Measurements from ENCODE around the gene SLC38A9. TPM values are rescaled to one million over a fixed set of nuclear protein-coding genes. Genes with fewer than 3 reads are reported as not detected.

SLC38A9 gene
- total RNA-seq, 2 donors from 2014 or later, result 14.8 to 20.8 TPM

DNA sequence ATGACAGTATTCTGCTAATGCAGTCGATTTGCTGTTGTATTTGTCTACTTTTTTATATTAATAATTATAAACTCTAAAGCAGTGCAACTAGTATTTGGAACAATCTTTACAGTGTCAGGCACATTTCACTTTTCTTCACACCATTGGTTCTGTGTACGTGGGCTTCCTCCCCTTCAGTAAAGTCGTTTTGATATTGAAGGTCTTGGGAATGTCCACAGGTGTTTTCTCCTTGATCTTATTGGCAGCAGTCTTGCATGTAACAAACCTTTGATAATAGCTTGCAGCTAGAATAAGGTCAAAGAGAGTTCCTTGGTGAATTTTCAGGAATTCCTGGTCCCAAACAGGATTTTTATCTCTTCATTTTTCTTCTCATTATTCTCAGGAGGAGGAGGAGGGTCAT is 37.9 kb upstream of the SLC38A9 start:
- Histone ChIP-seq H3K9me3 (no peaks in the 10 kb centered on the region), H3K36me3 (no peaks in the 10 kb centered on the region), H3K4me1 (replicated peaks) (no peaks in the 10 kb centered on the region), H3K27me3 (replicated peaks; ENCODE audit: insufficient read depth) (no peaks in the 10 kb centered on the region), H3K27ac (no peak overlapping the region), H3K4me3 (no peak overlapping the region)
- DNase-seq (ENCODE audit: low spot score), result no peak
- intact Hi-C loops (cut with DNase I), result no loop called here
- TF ChIP-seq POLR2AphosphoS5 (IDR thresholded peaks at IDR 0.05) (no peak), POLR2A (IDR thresholded peaks at IDR 0.05) (no peak)
- TF ChIP-seq, protein P1, sequence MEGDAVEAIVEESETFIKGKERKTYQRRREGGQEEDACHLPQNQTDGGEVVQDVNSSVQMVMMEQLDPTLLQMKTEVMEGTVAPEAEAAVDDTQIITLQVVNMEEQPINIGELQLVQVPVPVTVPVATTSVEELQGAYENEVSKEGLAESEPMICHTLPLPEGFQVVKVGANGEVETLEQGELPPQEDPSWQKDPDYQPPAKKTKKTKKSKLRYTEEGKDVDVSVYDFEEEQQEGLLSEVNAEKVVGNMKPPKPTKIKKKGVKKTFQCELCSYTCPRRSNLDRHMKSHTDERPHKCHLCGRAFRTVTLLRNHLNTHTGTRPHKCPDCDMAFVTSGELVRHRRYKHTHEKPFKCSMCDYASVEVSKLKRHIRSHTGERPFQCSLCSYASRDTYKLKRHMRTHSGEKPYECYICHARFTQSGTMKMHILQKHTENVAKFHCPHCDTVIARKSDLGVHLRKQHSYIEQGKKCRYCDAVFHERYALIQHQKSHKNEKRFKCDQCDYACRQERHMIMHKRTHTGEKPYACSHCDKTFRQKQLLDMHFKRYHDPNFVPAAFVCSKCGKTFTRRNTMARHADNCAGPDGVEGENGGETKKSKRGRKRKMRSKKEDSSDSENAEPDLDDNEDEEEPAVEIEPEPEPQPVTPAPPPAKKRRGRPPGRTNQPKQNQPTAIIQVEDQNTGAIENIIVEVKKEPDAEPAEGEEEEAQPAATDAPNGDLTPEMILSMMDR (IDR thresholded peaks at IDR 0.05), result no peak
- 48% methylated on average over 3 of the region's 3 CpGs for WGBS

DNA sequence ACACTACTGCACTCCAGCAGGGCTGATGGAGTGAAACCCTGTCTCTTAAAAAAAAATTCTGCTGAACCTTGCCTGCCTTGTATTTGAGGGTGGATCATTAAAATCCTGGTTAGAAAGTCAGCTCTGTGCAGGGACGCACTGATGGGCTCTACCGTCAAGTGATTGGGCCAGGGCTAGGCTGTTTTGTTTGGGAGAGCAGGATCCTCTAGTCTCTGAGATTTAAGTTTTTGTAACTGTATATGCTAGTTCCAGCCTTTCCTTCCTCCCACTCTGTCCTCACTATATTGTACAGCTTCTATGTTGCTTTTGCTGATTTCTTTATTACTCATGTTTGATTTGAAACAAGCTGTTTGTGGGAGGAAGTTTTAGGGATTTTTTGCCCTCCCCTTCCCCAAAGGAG is 37.3 kb upstream of the SLC38A9 start:
- no peak for DNase-seq (ENCODE audit: low spot score)
- H3K27me3 ChIP-seq (replicated peaks; ENCODE audit: insufficient read depth), result no peaks in the 10 kb centered on the region
- no peaks in the 10 kb centered on the region for H3K9me3 ChIP-seq
- H3K36me3 ChIP-seq, result no peaks in the 10 kb centered on the region
- H3K27ac ChIP-seq, result no peak overlapping the region
- no peak overlapping the region for H3K4me3 ChIP-seq
- no peaks in the 10 kb centered on the region for H3K4me1 ChIP-seq (replicated peaks)
- 65% methylated on average over 2 of the region's 2 CpGs for WGBS
- intact Hi-C loops (cut with DNase I), result no loop called here
- TF ChIP-seq, protein P1 (IDR thresholded peaks at IDR 0.05), result no peak
- TF ChIP-seq POLR2AphosphoS5 (IDR thresholded peaks at IDR 0.05) (no peak), POLR2A (IDR thresholded peaks at IDR 0.05) (no peak)

DNA sequence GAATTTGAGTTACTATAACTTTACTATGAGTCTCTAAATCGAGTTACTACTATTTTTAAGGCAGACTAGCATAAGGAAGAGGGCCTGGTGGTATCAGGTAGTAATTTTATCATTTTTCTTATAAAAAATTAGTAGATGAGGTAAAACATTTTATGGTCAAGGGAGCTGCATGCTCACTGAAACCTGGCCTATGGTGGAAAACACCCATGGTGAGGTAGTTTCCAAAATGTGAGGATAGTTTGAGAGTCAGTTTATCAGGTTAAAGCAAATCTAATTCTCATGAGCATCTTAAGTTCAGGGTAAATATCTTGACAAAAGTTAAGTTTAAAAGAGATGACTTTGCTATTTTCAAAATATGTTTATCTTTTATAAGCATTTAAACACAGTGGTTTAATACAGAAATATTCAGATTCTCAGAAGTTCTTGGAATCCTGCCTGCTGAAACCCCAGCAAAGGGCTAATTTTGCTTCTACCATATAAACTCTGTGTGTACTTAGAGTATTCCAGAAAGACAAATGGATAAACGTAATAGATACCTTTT is 35.7 kb upstream of the SLC38A9 start:
- H3K4me3 ChIP-seq, result no peak overlapping the region
- no peaks in the 10 kb centered on the region for H3K9me3 ChIP-seq
- WGBS, result 66% methylated on average over 2 of the region's 2 CpGs
- TF ChIP-seq POLR2AphosphoS5 (IDR thresholded peaks at IDR 0.05), result no peak
- TF ChIP-seq POLR2A (IDR thresholded peaks at IDR 0.05), result no peak
- TF ChIP-seq, protein P1 (IDR thresholded peaks at IDR 0.05), result no peak
- H3K27ac ChIP-seq, result no peak overlapping the region
- no peaks in the 10 kb centered on the region for H3K4me1 ChIP-seq (replicated peaks)
- no peak for DNase-seq (ENCODE audit: low spot score)
- H3K36me3 ChIP-seq, result no peaks in the 10 kb centered on the region
- intact Hi-C loops (cut with DNase I), result no loop called here
- H3K27me3 ChIP-seq (replicated peaks; ENCODE audit: insufficient read depth), result no peaks in the 10 kb centered on the region

DNA sequence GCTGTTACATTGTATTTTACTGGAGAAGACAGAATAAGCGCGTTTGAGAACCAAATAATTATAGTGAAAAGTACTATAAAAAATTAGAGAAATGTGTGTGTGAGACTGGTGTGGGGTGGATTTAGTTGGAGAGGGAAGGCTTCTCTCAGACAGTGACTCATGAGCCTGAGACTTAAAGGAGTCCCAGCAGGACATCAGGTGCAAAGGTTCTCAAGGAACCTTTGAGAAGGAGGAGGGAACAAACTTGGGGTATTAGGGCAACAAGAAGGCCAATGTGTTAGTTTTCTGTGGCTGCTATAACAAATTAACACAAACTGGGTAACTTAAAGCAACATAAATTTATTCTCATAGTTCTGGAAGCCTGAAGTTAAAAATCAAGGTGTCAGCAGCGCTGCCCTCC is 30.7 kb upstream of the SLC38A9 start:
- Histone ChIP-seq H3K4me3 (no peak overlapping the region), H3K27ac (no peak overlapping the region), H3K4me1 (replicated peaks) (no peaks in the 10 kb centered on the region), H3K27me3 (replicated peaks; ENCODE audit: insufficient read depth) (no peaks in the 10 kb centered on the region), H3K36me3 (no peaks in the 10 kb centered on the region), H3K9me3 (no peaks in the 10 kb centered on the region)
- no peak for DNase-seq (ENCODE audit: low spot score)
- TF ChIP-seq, protein P1 (IDR thresholded peaks at IDR 0.05), result no peak
- TF ChIP-seq POLR2A (IDR thresholded peaks at IDR 0.05) (no peak), POLR2AphosphoS5 (IDR thresholded peaks at IDR 0.05) (no peak)
- intact Hi-C loops (cut with DNase I), result no loop called here
- 90% methylated on average over 3 of the region's 3 CpGs for WGBS

DNA sequence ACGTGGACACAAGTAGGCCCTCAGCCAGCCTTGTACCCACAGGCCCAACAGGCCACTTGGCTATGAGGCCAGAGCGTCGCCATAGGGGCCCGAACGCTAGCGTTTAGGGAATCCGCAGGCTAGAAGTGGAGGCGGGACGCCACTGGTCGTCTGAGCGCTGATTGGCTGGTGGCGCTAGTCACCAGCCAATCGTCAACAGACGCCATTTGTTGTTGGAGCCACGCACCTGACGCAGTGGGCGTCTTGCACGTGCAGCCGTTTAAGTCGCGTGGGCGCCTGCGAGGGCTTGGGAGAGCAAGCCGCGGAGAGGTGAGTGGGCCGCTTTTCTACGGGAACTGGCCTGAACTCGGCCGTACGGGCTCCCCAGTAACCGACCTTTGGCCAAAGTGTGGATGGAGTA is 25.7 kb upstream of the SLC38A9 start, which contains the start of gene DDX4:
Gene DDX4, plus strand, starts transcription at position 269 of the 400 bp plus-strand sequence. CDS start 903 bp downstream, outside the sequence.
- Histone ChIP-seq H3K27me3 (replicated peaks; ENCODE audit: insufficient read depth) (no peaks in the 10 kb centered on the region), H3K9me3 (no peaks in the 10 kb centered on the region), H3K27ac (no peak within 1 kb of the TSS), H3K4me3 (no peak within 1 kb of the TSS), H3K4me1 (replicated peaks) (no peaks in the 10 kb centered on the region), H3K36me3 (no peaks in the 10 kb centered on the region)
- WGBS, result 98% methylated on average over 31 of the region's 31 CpGs
- no peak for TF ChIP-seq POLR2A (IDR thresholded peaks at IDR 0.05)
- no peak for TF ChIP-seq POLR2AphosphoS5 (IDR thresholded peaks at IDR 0.05)
- TF ChIP-seq, protein P1 (IDR thresholded peaks at IDR 0.05), result no peak
- DNase-seq (ENCODE audit: low spot score), result no peak
- intact Hi-C loops (cut with DNase I), result no loop called here

Data from prostate gland (tissue), 2 donors.